Choroid plexus epithelial cell (primary cell): ENCODE measurements around the gene GSS.

Source experiments
- DNase-seq: peaks from one replicate; pipeline ENCODE4 v3.0.0-alpha.2; 2010; ENCODE audit warnings: low read depth
- H3K4me3 ChIP-seq: 2 replicates; pipeline ENCODE4 v1.5.1; 2011; ENCODE audit warnings: low read depth, mild to moderate bottlenecking, control low read depth, low read length, moderate library complexity
- CTCF ChIP-seq: conservative IDR thresholded peaks from 2 replicates; pipeline ENCODE4 v1.5.1; 2011; ENCODE audit warnings: low read depth, mild to moderate bottlenecking, control low read depth, inconsistent platforms, low read length, moderate library complexity

The GSS gene

GRCh38 chr20:34955231-34956040 is at the start of gene GSS, which contains the start of gene MYH7B:
GSS (minus strand) TSS chr20:34955806; CDS start chr20:34951852, 3,954 bp downstream.
MYH7B (plus strand) TSS chr20:34955868; CDS start chr20:34978006, 22,138 bp downstream.
- peak; percentile 57 for TF ChIP-seq CTCF
- DNase-seq, result peak; percentile 96
- H3K4me3 ChIP-seq, result peak within 1 kb of the TSS; percentile 84

- DNase-seq, result no peak
- no peak overlapping the region for H3K4me3 ChIP-seq
- no peak for TF ChIP-seq CTCF
Measured at GRCh38 chr20:35004749-35005462, 49.3 kb upstream of the GSS start.

- no peak for DNase-seq
- H3K4me3 ChIP-seq, result no peak overlapping the region
- TF ChIP-seq CTCF, result no peak
Measured at GRCh38 chr20:35004051-35004725, 48.6 kb upstream of the GSS start.

- no peak for DNase-seq
- no peak for TF ChIP-seq CTCF
Measured at GRCh38 chr20:35003211-35004031, 47.8 kb upstream of the GSS start.

GRCh38 chr20:35002426-35003210 is 47.0 kb upstream of the GSS start:
- no peak for TF ChIP-seq CTCF
- H3K4me3 ChIP-seq, result no peak overlapping the region
- no peak for DNase-seq

More at GRCh38 chr20:35003211-35004031, 47.8 kb upstream of the GSS start:
- no peak overlapping the region for H3K4me3 ChIP-seq
